HPDE6-E6E7 (cell line): Measurements from ENCODE around the gene CTNNBIP1.
"Not testable (repeated sequence)": the region's sequence is repeated elsewhere in the genome, so short reads cannot be mapped to it uniquely, and the experiment has no call there.

Source experiments
- DNase-seq: peaks from one replicate; pipeline ENCODE4 v3.0.0; 2011; ENCODE audit warnings: missing footprints; ENCODE audit errors: extremely low spot score

CTNNBIP1 gene

GRCh38 chr1:9910076-9910422 lies at the start of gene CTNNBIP1:
Gene CTNNBIP1, minus strand, starts transcription at chr1:9910269. Its CDS starts 38,205 bp downstream, at chr1:9872064.
- peak; percentile 82 for DNase-seq

GRCh38 chr1:9957726-9958125 lies 47.7 kb upstream of the CTNNBIP1 start:
- DNase-seq, result no peak

- DNase-seq, result no peak
Measured at GRCh38 chr1:9946315-9946714, 36.2 kb upstream of the CTNNBIP1 start.

- DNase-seq, result peak; percentile 91
Measured at GRCh38 chr1:9942939-9943788, 33.1 kb upstream of the CTNNBIP1 start, which contains the start of the genes LZIC and NMNAT1. Gene LZIC, minus strand, starts transcription at chr1:9943391. Its CDS starts 6,772 bp downstream, at chr1:9936619. Gene NMNAT1, plus strand, starts transcription at chr1:9943475. Its CDS starts 28,599 bp downstream, at chr1:9972074.

GRCh38 chr1:9942399-9942938 lies 32.4 kb upstream of the CTNNBIP1 start:
- peak; percentile 42 for DNase-seq

GRCh38 chr1:9929431-9930385 lies 19.6 kb upstream of the CTNNBIP1 start:
- no peak for DNase-seq

GRCh38 chr1:9927259-9927658 lies 17.2 kb upstream of the CTNNBIP1 start:
- no peak for DNase-seq

GRCh38 chr1:9922342-9922741 lies 12.3 kb upstream of the CTNNBIP1 start:
- DNase-seq, result no peak

GRCh38 chr1:9920606-9921005 lies 10.5 kb upstream of the CTNNBIP1 start:
- DNase-seq, result no peak

- no peak for DNase-seq
Measured at GRCh38 chr1:9917901-9918300, 7.8 kb upstream of the CTNNBIP1 start.

GRCh38 chr1:9917495-9917894 lies 7.4 kb upstream of the CTNNBIP1 start:
- not testable (repeated sequence) for DNase-seq

GRCh38 chr1:9916452-9916851 lies 6.4 kb upstream of the CTNNBIP1 start:
- DNase-seq, result no peak

- no peak for DNase-seq
Measured at GRCh38 chr1:9914610-9914937, 4.5 kb upstream of the CTNNBIP1 start.

- DNase-seq, result no peak
Measured at GRCh38 chr1:9912264-9912936, 2.3 kb upstream of the CTNNBIP1 start.

- peak; percentile 98 for DNase-seq
Measured at GRCh38 chr1:9910423-9911178, 532 bp upstream of the CTNNBIP1 start.

- no peak for DNase-seq
Measured at GRCh38 chr1:9909234-9910046, 629 bp downstream of the CTNNBIP1 start.

- no peak for DNase-seq
Measured at GRCh38 chr1:9908871-9909233, 1.2 kb downstream of the CTNNBIP1 start.

GRCh38 chr1:9907441-9907840 lies 2.6 kb downstream of the CTNNBIP1 start:
- DNase-seq, result no peak

GRCh38 chr1:9906466-9906865 lies 3.6 kb downstream of the CTNNBIP1 start:
- no peak for DNase-seq

GRCh38 chr1:9905010-9905409 lies 5.1 kb downstream of the CTNNBIP1 start:
- DNase-seq, result no peak
